GM21717 (cell line): ENCODE measurements around the gene MARK4.
"Not testable (repeated sequence)": the region's sequence is repeated elsewhere in the genome, so short reads cannot be mapped to it uniquely, and the experiment has no call there.

ENCODE experiments used
- ATAC-seq: cut with Tn5 transposase; IDR thresholded peaks from one replicate; pipeline ENCODE4 v1.9.1; 2021; ENCODE audit warnings: mild to moderate bottlenecking, moderate library complexity; ENCODE audit not compliant: unreplicated experiment

Gene MARK4

GRCh38 chr19:45243144-45243732 is 7.8 kb upstream of the MARK4 start:
- no peak for ATAC-seq

DNA sequence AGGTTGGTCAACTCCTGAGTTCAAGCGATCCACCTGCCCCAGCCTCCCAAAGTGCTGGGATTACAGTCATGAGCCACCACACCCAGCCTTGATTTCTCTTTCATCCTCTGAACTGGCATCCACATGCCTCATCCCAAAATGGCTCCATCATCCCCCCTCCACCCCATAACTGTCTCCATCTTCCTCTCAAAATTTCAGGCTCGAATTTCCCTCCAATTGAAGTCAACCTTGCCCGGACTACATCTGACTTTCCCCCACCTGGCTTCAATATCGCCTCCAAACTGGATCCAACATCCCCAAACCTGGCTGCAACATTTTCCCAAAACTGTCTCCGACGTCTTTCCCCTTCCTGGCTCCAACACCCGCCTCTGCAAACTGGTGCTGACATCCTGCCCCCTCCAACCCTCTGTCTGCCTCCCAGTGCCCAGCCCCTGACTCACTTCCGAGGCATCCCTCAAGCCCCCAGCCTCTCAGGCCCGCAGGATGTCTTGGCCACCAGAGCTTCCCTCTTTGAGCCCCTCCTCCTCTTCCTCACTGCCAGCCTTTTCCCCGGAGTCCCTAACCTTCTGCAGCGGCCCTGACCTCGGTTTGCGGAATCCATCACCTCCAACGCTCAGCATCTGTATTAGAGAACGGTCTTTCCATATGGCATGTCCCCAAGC is 6.8 kb upstream of the MARK4 start:
- no peak for ATAC-seq

DNA sequence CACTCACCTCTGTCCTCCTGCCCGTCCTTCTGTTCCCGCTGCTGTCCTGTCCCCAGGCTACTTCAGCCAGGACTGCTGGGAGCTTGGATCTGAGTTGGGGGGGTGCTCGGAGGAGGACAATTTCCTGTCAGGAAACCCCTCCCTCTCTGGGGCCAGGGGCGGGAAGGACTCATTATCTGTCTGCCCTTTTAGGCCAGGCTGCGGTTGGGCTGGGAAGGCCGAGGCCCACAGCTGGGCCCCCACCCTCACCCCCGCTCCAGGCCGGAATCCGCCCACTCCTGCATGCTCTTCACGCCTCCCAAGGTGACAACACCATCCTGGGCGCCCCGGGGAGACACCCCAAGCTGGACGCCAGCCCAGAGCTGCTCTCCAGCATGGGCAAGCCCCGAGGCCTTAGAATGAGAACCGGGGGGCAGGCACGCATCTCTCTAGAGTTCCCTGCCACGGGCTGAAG is 5.7 kb upstream of the MARK4 start, which contains the start of gene EXOC3L2:
TSS of gene EXOC3L2 (minus strand) at position 74 of the 454 bp plus-strand sequence. CDS start 6,362 bp downstream, outside the sequence.
- no peak for ATAC-seq

DNA sequence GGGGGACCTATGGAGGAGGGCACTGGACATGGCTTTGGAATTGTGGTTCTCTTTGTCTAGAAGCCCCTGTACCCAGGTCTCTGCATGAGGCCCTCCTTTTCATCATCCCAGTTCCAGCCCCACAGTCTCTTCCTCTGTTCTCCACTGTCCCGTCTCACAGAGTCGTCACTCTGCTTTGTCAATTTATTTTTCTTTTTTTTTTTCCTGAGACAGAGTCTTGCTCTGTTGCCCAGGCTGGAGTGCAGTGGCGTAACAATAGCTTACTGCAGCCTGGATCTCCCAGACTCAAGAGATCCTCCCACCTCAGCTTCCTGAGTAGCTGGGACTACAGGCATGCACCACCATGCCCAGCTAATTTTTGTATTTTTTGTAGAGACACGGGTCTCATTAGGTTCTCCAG is 5.2 kb upstream of the MARK4 start:
- no peak for ATAC-seq

DNA sequence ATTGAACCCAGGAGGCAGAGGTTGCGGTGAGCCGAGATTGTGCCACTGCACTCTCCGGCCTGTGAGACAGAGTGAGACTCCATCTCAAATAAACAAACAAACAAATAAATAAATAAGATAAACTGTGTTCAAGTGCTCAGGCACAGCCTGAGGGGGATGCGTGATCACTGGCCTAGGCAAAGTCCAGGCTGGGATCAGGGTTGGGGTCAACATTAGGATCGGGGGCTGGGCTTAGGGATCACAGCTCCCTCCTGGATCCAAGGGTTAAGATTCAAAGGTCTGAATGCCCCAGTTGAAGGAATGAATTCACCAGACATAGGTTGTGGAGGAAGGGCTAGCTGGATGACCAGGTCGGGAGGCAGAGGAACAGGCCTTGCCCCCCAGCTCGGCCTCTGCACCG is 3.9 kb upstream of the MARK4 start:
- ATAC-seq: no peak

- no peak for ATAC-seq
These were observed 1.6 kb upstream of the MARK4 start for GRCh38 chr19:45249261-45250033.

GRCh38 chr19:45250216-45250831 is 747 bp upstream of the MARK4 start:
- no peak for ATAC-seq

GRCh38 chr19:45251452-45252354 is 632 bp downstream of the MARK4 start:
- no peak for ATAC-seq

- no peak for ATAC-seq
These were observed 2.4 kb downstream of the MARK4 start for GRCh38 chr19:45253396-45254027.

DNA sequence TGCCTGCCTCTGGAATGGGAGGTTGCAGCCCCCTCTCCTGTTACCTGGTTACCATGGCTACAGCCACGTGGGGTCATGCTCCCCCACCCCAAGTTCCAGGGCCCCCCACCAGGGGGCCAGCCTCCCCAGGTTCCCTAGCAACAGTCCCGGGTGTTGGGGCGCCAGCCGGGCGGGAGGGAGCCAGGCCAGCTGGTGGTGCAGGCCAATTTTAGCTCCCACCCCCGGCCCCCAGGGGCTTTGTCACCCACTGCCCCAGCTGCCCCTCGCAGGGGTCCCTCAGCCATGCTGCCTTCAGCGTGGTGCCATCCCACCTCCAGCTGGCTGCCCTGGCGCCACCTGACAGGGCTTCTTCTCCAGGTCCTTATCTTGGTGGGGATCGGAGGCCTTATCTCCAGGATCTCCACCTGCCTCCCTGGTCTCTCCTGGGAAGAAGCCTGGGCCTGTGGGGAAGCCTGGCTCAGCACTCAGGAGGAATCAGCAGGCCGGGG is 3.0 kb downstream of the MARK4 start:
- no peak for ATAC-seq

DNA sequence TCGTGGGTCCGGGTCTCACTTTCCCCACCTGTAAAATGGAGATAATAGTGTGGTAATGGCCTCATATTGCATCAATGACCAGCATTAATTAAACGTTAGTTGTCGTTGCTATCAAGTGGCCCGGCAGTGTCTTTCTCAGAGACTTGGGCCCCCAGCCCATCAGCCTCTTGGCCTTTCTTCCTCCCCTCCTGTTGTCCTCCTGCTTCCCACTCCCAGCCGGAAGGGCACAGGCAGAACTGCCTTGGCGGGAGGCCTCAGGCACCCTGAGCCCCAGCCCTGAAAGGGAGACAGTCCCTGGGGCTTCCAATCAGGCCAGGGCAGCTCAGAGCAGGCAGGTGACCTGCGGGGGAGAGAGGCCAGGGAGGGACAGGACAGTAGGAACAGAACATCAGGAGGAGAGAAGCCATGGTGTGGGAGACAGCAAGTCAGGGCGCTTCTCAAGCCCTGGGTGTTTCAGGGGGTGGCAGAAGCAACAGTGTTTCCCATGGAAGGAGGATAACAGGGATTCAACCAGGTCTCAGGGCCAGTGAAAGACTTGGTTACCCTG is 4.6 kb downstream of the MARK4 start:
- no peak for ATAC-seq

DNA sequence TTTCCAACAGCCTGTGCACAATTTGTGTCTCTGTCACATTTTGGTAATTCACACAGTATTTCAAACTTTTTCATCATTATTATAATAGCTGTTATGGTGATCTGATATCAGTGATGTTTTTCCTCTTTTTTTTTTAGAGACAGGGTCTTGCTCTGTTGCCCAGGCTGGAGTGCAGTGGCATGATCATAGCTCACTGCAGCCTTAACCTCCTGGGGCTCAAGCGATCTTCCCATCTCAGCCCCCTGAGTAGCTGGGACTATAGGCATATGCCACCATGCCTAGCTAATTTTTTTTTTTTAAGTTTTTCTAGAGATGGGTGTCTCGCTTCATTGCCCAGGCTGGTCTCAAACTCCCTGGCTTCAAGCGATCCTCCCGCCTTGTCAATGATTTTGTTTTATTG is 5.8 kb downstream of the MARK4 start:
- ATAC-seq: no peak

DNA sequence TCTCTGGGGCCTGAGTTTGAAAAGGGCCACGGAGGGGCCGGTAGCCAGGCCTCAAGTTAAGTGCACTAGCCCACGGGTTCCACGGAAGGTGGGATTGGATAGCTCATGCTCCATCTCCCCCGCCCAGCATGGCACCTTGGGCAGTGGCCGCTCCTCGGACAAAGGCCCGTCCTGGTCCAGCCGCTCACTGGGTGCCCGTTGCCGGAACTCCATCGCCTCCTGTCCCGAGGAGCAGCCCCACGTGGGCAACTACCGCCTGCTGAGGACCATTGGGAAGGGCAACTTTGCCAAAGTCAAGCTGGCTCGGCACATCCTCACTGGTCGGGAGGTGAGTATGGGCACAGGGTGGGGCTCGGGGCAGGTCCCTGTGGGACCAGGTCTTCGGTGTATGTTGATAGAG is 7.8 kb downstream of the MARK4 start:
- ATAC-seq: no peak

- ATAC-seq: no peak
These were observed 11.5 kb downstream of the MARK4 start for GRCh38 chr19:45262570-45262969.

DNA sequence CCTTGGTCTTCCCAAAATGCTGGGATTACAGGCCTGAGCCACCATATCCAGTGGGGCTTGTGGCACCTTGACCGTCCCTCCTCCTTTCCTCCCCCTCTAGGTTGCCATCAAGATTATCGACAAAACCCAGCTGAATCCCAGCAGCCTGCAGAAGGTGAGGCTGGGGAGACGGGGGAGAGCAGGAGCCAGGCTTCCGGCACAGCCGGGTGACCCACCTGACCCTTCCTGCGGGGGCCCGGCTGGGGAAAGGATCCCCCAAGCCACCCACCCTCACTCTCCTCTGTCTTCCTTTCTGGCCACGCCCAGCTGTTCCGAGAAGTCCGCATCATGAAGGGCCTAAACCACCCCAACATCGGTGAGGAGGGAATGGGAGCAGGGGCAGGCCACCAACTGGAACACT is 11.9 kb downstream of the MARK4 start:
- no peak for ATAC-seq

DNA sequence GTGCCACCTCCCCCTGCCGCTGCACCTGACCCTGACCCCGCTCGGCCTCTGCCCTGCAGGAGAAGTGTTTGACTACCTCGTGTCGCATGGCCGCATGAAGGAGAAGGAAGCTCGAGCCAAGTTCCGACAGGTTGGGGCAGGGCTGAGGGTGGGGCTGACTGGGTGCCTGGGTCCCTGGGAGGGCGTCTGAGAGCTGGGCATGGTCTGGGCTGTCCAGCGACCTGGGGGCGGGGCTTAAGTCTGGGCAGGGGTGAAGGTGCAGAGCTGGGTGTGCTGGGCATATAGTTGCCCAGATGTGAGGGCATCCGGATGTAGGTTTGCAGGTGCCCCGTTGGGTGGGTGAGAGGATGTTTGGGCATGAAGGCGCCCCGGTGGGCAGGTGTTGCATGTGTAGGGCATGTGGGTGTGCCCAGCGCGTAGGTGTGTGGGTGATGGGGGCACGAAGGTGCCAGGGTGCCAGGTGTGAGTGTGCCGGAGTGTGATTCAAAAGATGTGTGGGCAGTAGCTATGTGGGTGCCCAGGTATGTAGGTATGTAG is 13.8 kb downstream of the MARK4 start:
- ATAC-seq: no peak

- no peak for ATAC-seq
These were observed 14.3 kb downstream of the MARK4 start for GRCh38 chr19:45265375-45265774.

DNA sequence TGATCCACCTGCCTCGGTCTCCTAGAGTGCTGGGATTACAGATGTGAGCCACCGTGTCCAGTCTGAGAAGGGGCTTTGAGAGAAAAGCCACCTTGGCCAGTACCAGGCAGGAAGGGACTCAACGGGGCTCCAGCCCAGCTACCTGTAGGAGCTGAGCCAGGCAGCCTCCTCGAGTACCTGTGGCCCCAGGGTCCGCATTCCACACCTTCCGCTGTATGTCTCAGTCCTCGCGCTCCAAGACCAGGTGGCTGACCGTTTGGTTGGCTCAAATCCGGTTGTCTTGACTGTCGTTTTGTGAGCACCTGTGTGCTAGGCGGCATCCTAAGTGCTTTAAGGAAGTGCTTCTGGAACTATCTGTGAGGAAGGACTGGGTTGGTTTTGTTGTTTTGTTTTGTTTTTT is 16.2 kb downstream of the MARK4 start:
- ATAC-seq: no peak

- ATAC-seq: not testable (repeated sequence)
These were observed 18.9 kb downstream of the MARK4 start for GRCh38 chr19:45269939-45270338.
